Endothelial cell of umbilical vein (primary cell): ENCODE measurements around the gene POLR2E. TPM values are rescaled to one million over a fixed set of nuclear protein-coding genes. Genes with fewer than 3 reads are reported as not detected.
"Not testable (repeated sequence)": the region's sequence is repeated elsewhere in the genome, so short reads cannot be mapped to it uniquely, and the experiment has no call there.

Source experiments
- BruUV-seq: library from RNA; stranded (reverse); fragments of 400-500 nt; replicated peaks from 2 replicates; lab custom pipeline; 2021; lab: Mats Ljungman, UMichigan
- CTCF ChIA-PET: fragments of 300-600, 350-600 bp; sonication (Branson Sonifier 250); formaldehyde crosslinking; loops from one replicate; lab custom pipeline; 2021; ENCODE audit warnings: antibody characterized with exemption, inconsistent platforms; lab: Charles Lee
- POLR2A ChIA-PET: fragments of 300-600, 350-600 bp; sonication (Branson Sonifier 250); formaldehyde crosslinking; loops from one replicate; lab custom pipeline; 2021; ENCODE audit warnings: antibody characterized with exemption, inconsistent platforms; lab: Charles Lee
- DNase-seq: peaks from one replicate; pipeline ENCODE4 v3.0.0-alpha.2; 2011; ENCODE audit warnings: low read depth, low spot score
- FAIRE-seq: peaks from 2 replicates; lab custom pipeline; 2011; peaks lifted over from hg19 to GRCh38; lab: Jason Lieb, UNC
- H2AFZ ChIP-seq: 2 replicates; pipeline ENCODE4 v1.6.0; 2012; ENCODE audit warnings: low read depth, low read length, control low read depth, inconsistent platforms
- H3K27ac ChIP-seq: 2 replicates; pipeline ENCODE4 v1.5.1; 2011; ENCODE audit warnings: low read depth, mild to moderate bottlenecking, control low read depth, low read length, moderate library complexity; ENCODE audit not compliant: insufficient read depth
- H3K27me3 ChIP-seq, 2 experiments: 2 replicates each; pipeline versions ENCODE4 v1.6.0 to v1.6.1; 2011; ENCODE audit warnings: low read length in 2 of 2, mixed read lengths in 1 of 2; ENCODE audit not compliant: control insufficient read depth in 2 of 2, insufficient read depth in 2 of 2
- H3K36me3 ChIP-seq, 2 experiments: 2 replicates in 1 of 2; 3 replicates in 1 of 2; pipeline ENCODE4 v1.5.1; 2011; ENCODE audit warnings: low read length in 2 of 2, mild to moderate bottlenecking in 1 of 2, moderate library complexity in 1 of 2; ENCODE audit not compliant: control insufficient read depth in 2 of 2, insufficient read depth in 2 of 2; ENCODE audit errors: extremely low read depth in 1 of 2
- H3K4me1 ChIP-seq: 3 replicates; pipeline ENCODE4 v1.5.1; 2011; ENCODE audit warnings: mild to moderate bottlenecking, low read length; ENCODE audit not compliant: control insufficient read depth, insufficient read depth; ENCODE audit errors: extremely low read depth
- H3K4me2 ChIP-seq: 2 replicates; pipeline ENCODE4 v1.6.1; 2011; ENCODE audit warnings: low read length, control low read depth, mixed read lengths; ENCODE audit not compliant: insufficient read depth
- H3K4me3 ChIP-seq, 3 experiments: fragments of 200-600 bp in 1 of 3; sonication (generic), shearing (Covaris generic) in 1 of 3; replicated peaks in 1 of 3; 2 replicates each; pipeline ENCODE4 v1.5.1; 2011 to 2016; ENCODE audit warnings: control low read depth in 3 of 3, low read length in 3 of 3, mild to moderate bottlenecking in 2 of 3, inconsistent platforms in 1 of 3, low read depth in 1 of 3, moderate library complexity in 1 of 3; ENCODE audit not compliant: insufficient read depth in 1 of 3
- H3K79me2 ChIP-seq: 2 replicates; pipeline ENCODE4 v1.6.0; 2012; ENCODE audit warnings: low read length, inconsistent platforms; ENCODE audit not compliant: control insufficient read depth, insufficient read depth
- H3K9ac ChIP-seq: replicated peaks from 2 replicates; pipeline ENCODE3; 2011; ENCODE audit warnings: low read length, control low read depth; ENCODE audit not compliant: insufficient read depth; ENCODE audit errors: extremely low read depth
- H3K9me1 ChIP-seq: replicated peaks from 3 replicates; pipeline ENCODE4 v1.6.0; 2011; ENCODE audit warnings: mild to moderate bottlenecking, low read length; ENCODE audit not compliant: control insufficient read depth, insufficient read depth; ENCODE audit errors: extremely low read depth
- H3K9me3 ChIP-seq: replicated peaks from 2 replicates; pipeline ENCODE4 v1.5.1; 2012; ENCODE audit warnings: low read length, inconsistent platforms; ENCODE audit not compliant: control insufficient read depth, insufficient read depth
- H4K20me1 ChIP-seq: replicated peaks from 2 replicates; pipeline ENCODE3; 2011; ENCODE audit warnings: mild to moderate bottlenecking, low read length; ENCODE audit not compliant: control insufficient read depth, insufficient read depth; ENCODE audit errors: extremely low read depth
- EZH2 ChIP-seq: IDR thresholded peaks from 2 replicates; pipeline ENCODE4 v1.6.1; 2012; ENCODE audit warnings: borderline replicate concordance, low read depth, mild to moderate bottlenecking, moderate library complexity, low read length, inconsistent platforms; ENCODE audit not compliant: severe bottlenecking
- FOS ChIP-seq: IDR thresholded peaks from 2 replicates; pipeline ENCODE4 v1.6.1; 2011; ENCODE audit warnings: mild to moderate bottlenecking, low read length, moderate library complexity, borderline replicate concordance; ENCODE audit not compliant: insufficient read depth
- GATA2 ChIP-seq: IDR thresholded peaks from 2 replicates; pipeline ENCODE4 v1.7.0; 2011; ENCODE audit warnings: low read depth, mild to moderate bottlenecking, moderate library complexity, mixed read lengths, low read length; ENCODE audit not compliant: insufficient read length, insufficient read depth
- JUN ChIP-seq: IDR thresholded peaks from 2 replicates; pipeline ENCODE4 v1.6.1; 2011; ENCODE audit warnings: borderline replicate concordance, low read depth; ENCODE audit not compliant: insufficient read length, insufficient read depth
- MYC ChIP-seq: IDR thresholded peaks from one replicate; pipeline ENCODE4 v1.6.1; 2011; ENCODE audit warnings: mild to moderate bottlenecking, low read depth, low read length
- POLR2A ChIP-seq: IDR thresholded peaks from 2 replicates; pipeline ENCODE4 v1.6.1; 2012; ENCODE audit warnings: low read depth, mild to moderate bottlenecking, control low read depth, low read length
- POLR2AphosphoS5 ChIP-seq: IDR thresholded peaks from 2 replicates; pipeline ENCODE4 v1.6.1; 2012; ENCODE audit warnings: low read depth, mild to moderate bottlenecking, control low read depth, low read length, moderate library complexity; ENCODE audit not compliant: insufficient read depth
- dilution Hi-C: fragments of 300-500 bp; cut with MboI; formaldehyde crosslinking; loops from one replicate; pipeline ENCODE4 v1.15.0; 2019; ENCODE audit warnings: low sequenced_read_pairs; ENCODE audit not compliant: extremely low pct_ligation_motif_present
- intact Hi-C: fragments of 100-400 bp; cut with micrococcal nuclease; formaldehyde crosslinking; loops from one replicate; pipeline ENCODE4 v1.10.0; 2022
- polyA plus RNA-seq, 4 experiments: library from polyadenylated mRNA; depleted of rRNA in 3 of 4; stranded (reverse) in 3 of 4; unstranded in 1 of 4; fragments of >200 nt; gene quantifications; 2 replicates each; pipeline versions ENCODE4 v1.2.1 to v1.2.3, GENCODE V29; 2011 to 2012; ENCODE audit warnings: missing spikeins in 1 of 4
- total RNA-seq: library from RNA; stranded (reverse); gene quantifications from 2 replicates; pipeline ENCODE4 v1.2.3, GENCODE V29; 2021
- TF ChIP-seq, protein P1 (sequence below), 2 donors: IDR thresholded peaks; 1 replicate in 1 of 2; 2 replicates in 1 of 2; pipeline ENCODE4 v1.5.1; 2011; ENCODE audit warnings: low read length in 2 of 2, mild to moderate bottlenecking in 2 of 2, moderate library complexity in 2 of 2, control low read depth in 1 of 2, inconsistent platforms in 1 of 2, low read depth in 1 of 2; ENCODE audit not compliant: insufficient read depth in 1 of 2; ENCODE audit errors: extremely low read depth in 1 of 2
- TF ChIP-seq, protein P2 (sequence below): IDR thresholded peaks from 2 replicates; pipeline ENCODE4 v1.6.1; 2011; ENCODE audit not compliant: insufficient read depth, insufficient read length

The POLR2E gene
- total and polyA plus RNA-seq, 2 donors (not counting 3 experiments of a cell fraction or from before 2014, with no cell fraction given): 272 to 344 TPM

GRCh38 chr19:1129084-1129483 is 33.9 kb upstream of the POLR2E start:
- FAIRE-seq, dilution Hi-C loops, H3K9ac ChIP-seq, H3K9me1 ChIP-seq, intact Hi-C loops, BruUV-seq, H2AFZ ChIP-seq, H4K20me1 ChIP-seq, H3K27me3 ChIP-seq, H3K27ac ChIP-seq, POLR2A ChIA-PET, H3K4me2 ChIP-seq, H3K4me3 ChIP-seq, DNase-seq, H3K9me3 ChIP-seq: not testable (repeated sequence)
- CTCF ChIA-PET: interaction anchor here (1.1 to 1.6 kb wide), 2 partner anchors 16 to 85 kb away, joined by 3 to 6 read pairs; no protein-coding TSS in a partner anchor
- Histone ChIP-seq H3K79me2 (peaks cover 65% of the 10 kb centered on the region), H3K4me1 (peaks cover 34% of the 10 kb centered on the region), H3K36me3 (peaks cover 4 to 16% of the 10 kb centered on the region in 2 experiments)

- FAIRE-seq: no peak
Observed at GRCh38 chr19:1128106-1128505, 32.9 kb upstream of the POLR2E start.

More at GRCh38 chr19:1128106-1128505, 32.9 kb upstream of the POLR2E start:
- TF ChIP-seq JUN (no peak), POLR2AphosphoS5 (no peak), POLR2A (no peak), GATA2 (no peak), MYC (no peak), FOS (no peak), EZH2 (no peak)
- TF ChIP-seq, protein P1, sequence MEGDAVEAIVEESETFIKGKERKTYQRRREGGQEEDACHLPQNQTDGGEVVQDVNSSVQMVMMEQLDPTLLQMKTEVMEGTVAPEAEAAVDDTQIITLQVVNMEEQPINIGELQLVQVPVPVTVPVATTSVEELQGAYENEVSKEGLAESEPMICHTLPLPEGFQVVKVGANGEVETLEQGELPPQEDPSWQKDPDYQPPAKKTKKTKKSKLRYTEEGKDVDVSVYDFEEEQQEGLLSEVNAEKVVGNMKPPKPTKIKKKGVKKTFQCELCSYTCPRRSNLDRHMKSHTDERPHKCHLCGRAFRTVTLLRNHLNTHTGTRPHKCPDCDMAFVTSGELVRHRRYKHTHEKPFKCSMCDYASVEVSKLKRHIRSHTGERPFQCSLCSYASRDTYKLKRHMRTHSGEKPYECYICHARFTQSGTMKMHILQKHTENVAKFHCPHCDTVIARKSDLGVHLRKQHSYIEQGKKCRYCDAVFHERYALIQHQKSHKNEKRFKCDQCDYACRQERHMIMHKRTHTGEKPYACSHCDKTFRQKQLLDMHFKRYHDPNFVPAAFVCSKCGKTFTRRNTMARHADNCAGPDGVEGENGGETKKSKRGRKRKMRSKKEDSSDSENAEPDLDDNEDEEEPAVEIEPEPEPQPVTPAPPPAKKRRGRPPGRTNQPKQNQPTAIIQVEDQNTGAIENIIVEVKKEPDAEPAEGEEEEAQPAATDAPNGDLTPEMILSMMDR (IDR thresholded peaks at IDR 0.05; ENCODE audit: extremely low read depth in 1 of 2, insufficient read depth in 1 of 2, low read depth in 1 of 2, low read length in 2 of 2): no peak
- TF ChIP-seq, protein P2, sequence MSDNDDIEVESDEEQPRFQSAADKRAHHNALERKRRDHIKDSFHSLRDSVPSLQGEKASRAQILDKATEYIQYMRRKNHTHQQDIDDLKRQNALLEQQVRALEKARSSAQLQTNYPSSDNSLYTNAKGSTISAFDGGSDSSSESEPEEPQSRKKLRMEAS: no peak
- Histone ChIP-seq H3K9me1 (no peaks in the 10 kb centered on the region), H3K9me3 (no peaks in the 10 kb centered on the region), H4K20me1 (no peaks in the 10 kb centered on the region), H3K27me3 (no peaks in the 10 kb centered on the region), H3K79me2 (peaks cover 59% of the 10 kb centered on the region), H3K4me3 (no peak overlapping the region), H3K4me1 (peaks cover 34% of the 10 kb centered on the region), H3K27ac (no peak overlapping the region), H3K9ac (no peak overlapping the region), H2AFZ (no peak overlapping the region), H3K36me3 (peaks cover 10 to 26% of the 10 kb centered on the region in 2 experiments), H3K4me2 (no peak overlapping the region)
- intact Hi-C loops (no loop called here), dilution Hi-C loops (no loop called here)
- DNase-seq: no peak
- BruUV-seq: no TSS peak
- POLR2A ChIA-PET: no interaction called here
- CTCF ChIA-PET: interaction anchor here (1.1 to 1.6 kb wide), 2 partner anchors 15 to 86 kb away, joined by 3 to 6 read pairs; no protein-coding TSS in a partner anchor
